BLaER1 treated with 17β-estradiol and CSF1 and Interleukin-3, amounts not matched to agents 10 nM and 100 nM (cell line): Measurements from ENCODE around the gene NEK10.

ENCODE experiments used
- H3K27ac ChIP-seq, 11 experiments: shearing (Covaris generic); formaldehyde crosslinking; 2 replicates each; pipeline ENCODE4 v1.8.1; 2022
- H3K27me3 ChIP-seq, 11 experiments: shearing (Covaris generic); formaldehyde crosslinking; 2 replicates each; pipeline ENCODE4 v1.8.1; 2022
- H3K36me3 ChIP-seq, 11 experiments: shearing (Covaris generic); formaldehyde crosslinking; 2 replicates each; pipeline ENCODE4 v1.8.1; 2022
- H3K4me1 ChIP-seq, 10 experiments: shearing (Covaris generic); formaldehyde crosslinking; 2 replicates each; pipeline ENCODE4 v1.8.1; 2022
- H3K4me2 ChIP-seq, 11 experiments: shearing (Covaris generic); formaldehyde crosslinking; 2 replicates each; pipeline ENCODE4 v1.8.1; 2022
- H3K4me3 ChIP-seq, 10 experiments: shearing (Covaris generic); formaldehyde crosslinking; 2 replicates each; pipeline ENCODE4 v1.8.1; 2022
- H3K9ac ChIP-seq, 11 experiments: shearing (Covaris generic); formaldehyde crosslinking; 2 replicates each; pipeline ENCODE4 v1.8.1; 2022
- H3K9me3 ChIP-seq, 11 experiments: shearing (Covaris generic); formaldehyde crosslinking; replicated peaks in 1 of 11; 2 replicates each; pipeline ENCODE4 v1.8.1; 2022
- H4K20me1 ChIP-seq, 11 experiments: shearing (Covaris generic); formaldehyde crosslinking; 2 replicates each; pipeline ENCODE4 v1.8.1; 2022
- Cebpa-rat ChIP-seq, 11 experiments: shearing (Covaris generic); IDR thresholded peaks; 2 replicates each; pipeline ENCODE4 v1.8.1; 2022

The NEK10 gene

GRCh38 chr3:27325419-27325818 is 43.8 kb downstream of the NEK10 start:
- H3K27ac ChIP-seq = no peak overlapping the region
- H3K27me3 ChIP-seq = no peaks in the 10 kb centered on the region
- H3K4me1 ChIP-seq = peaks cover 0 to 5% (median 0%) of the 10 kb centered on the region in 10 experiments; a peak in 1 of 20 replicates
- H3K4me2 ChIP-seq = no peak overlapping the region
- H4K20me1 ChIP-seq = no peaks in the 10 kb centered on the region
- H3K9me3 ChIP-seq = peaks cover 14 to 19% (median 18%) of the 10 kb centered on the region in 11 experiments; a peak in 21 of 22 replicates
- H3K9ac ChIP-seq = no peak overlapping the region
- no peak overlapping the region for H3K4me3 ChIP-seq
- peaks cover 0 to 65% (median 0%) of the 10 kb centered on the region in 11 experiments; a peak in 8 of 22 replicates for H3K36me3 ChIP-seq
- no peak for TF ChIP-seq Cebpa-rat (IDR thresholded peaks at IDR 0.05)

- Histone ChIP-seq H3K36me3 (peaks cover 0 to 65% (median 0%) of the 10 kb centered on the region in 11 experiments; a peak in 8 of 22 replicates), H3K9ac (no peak overlapping the region), H3K9me3 (peaks cover 13 to 18% (median 16%) of the 10 kb centered on the region in 11 experiments; a peak in 21 of 22 replicates), H3K27ac (no peak overlapping the region), H3K4me3 (no peak overlapping the region), H3K27me3 (no peaks in the 10 kb centered on the region), H3K4me1 (peaks cover 0 to 5% (median 0%) of the 10 kb centered on the region in 10 experiments; a peak in 1 of 20 replicates), H3K4me2 (no peak overlapping the region), H4K20me1 (no peaks in the 10 kb centered on the region; a peak in 1 of 22 replicates)
- TF ChIP-seq Cebpa-rat (IDR thresholded peaks at IDR 0.05) = no peak
Measured at GRCh38 chr3:27324686-27325085, 44.5 kb downstream of the NEK10 start.

- Histone ChIP-seq H4K20me1 (no peaks in the 10 kb centered on the region; a peak in 1 of 22 replicates), H3K9ac (no peak overlapping the region), H3K27ac (no peak overlapping the region), H3K36me3 (peaks cover 0 to 67% (median 0%) of the 10 kb centered on the region in 11 experiments; a peak in 4 of 22 replicates), H3K4me3 (no peak overlapping the region), H3K4me2 (no peak overlapping the region), H3K27me3 (no peaks in the 10 kb centered on the region), H3K4me1 (peaks cover 0 to 5% (median 0%) of the 10 kb centered on the region in 10 experiments; a peak in 1 of 20 replicates), H3K9me3 (peaks cover 0 to 2% (median under 1%) of the 10 kb centered on the region in 11 experiments; a peak in 5 of 22 replicates)
- TF ChIP-seq Cebpa-rat (IDR thresholded peaks at IDR 0.05) = no peak
Measured at GRCh38 chr3:27323087-27323570, 46.1 kb downstream of the NEK10 start.

- H3K4me3 ChIP-seq = no peak overlapping the region
- H3K9ac ChIP-seq = no peak overlapping the region
- H3K36me3 ChIP-seq = peaks cover 0 to 65% (median 0%) of the 10 kb centered on the region in 11 experiments; a peak in 4 of 22 replicates
- H3K9me3 ChIP-seq = no peaks in the 10 kb centered on the region
- no peak overlapping the region for H3K4me2 ChIP-seq
- TF ChIP-seq Cebpa-rat (IDR thresholded peaks at IDR 0.05) = no peak
- H3K27me3 ChIP-seq = no peaks in the 10 kb centered on the region
- H4K20me1 ChIP-seq = no peaks in the 10 kb centered on the region; a peak in 1 of 22 replicates
- no peak overlapping the region for H3K27ac ChIP-seq
- peaks cover 0 to 5% (median 0%) of the 10 kb centered on the region in 10 experiments; a peak in 1 of 20 replicates for H3K4me1 ChIP-seq
Measured at GRCh38 chr3:27322634-27323033, 46.5 kb downstream of the NEK10 start.

- H4K20me1 ChIP-seq = no peaks in the 10 kb centered on the region; a peak in 1 of 22 replicates
- peaks cover 0 to 65% (median 0%) of the 10 kb centered on the region in 11 experiments; a peak in 4 of 22 replicates for H3K36me3 ChIP-seq
- H3K27ac ChIP-seq = no peak overlapping the region
- peaks cover 0 to 5% (median 0%) of the 10 kb centered on the region in 10 experiments; a peak in 1 of 20 replicates for H3K4me1 ChIP-seq
- no peak overlapping the region for H3K4me2 ChIP-seq
- no peak for TF ChIP-seq Cebpa-rat (IDR thresholded peaks at IDR 0.05)
- no peaks in the 10 kb centered on the region for H3K9me3 ChIP-seq
- H3K4me3 ChIP-seq = no peak overlapping the region
- H3K9ac ChIP-seq = no peak overlapping the region
- no peaks in the 10 kb centered on the region for H3K27me3 ChIP-seq
Measured at GRCh38 chr3:27319847-27320526, 49.2 kb downstream of the NEK10 start.

GRCh38 chr3:27319304-27319703 is 49.9 kb downstream of the NEK10 start:
- no peak for TF ChIP-seq Cebpa-rat (IDR thresholded peaks at IDR 0.05)
- Histone ChIP-seq H3K36me3 (peaks cover 0 to 65% (median 0%) of the 10 kb centered on the region in 11 experiments; a peak in 4 of 22 replicates), H3K4me2 (no peak overlapping the region), H4K20me1 (no peaks in the 10 kb centered on the region; a peak in 1 of 22 replicates), H3K27me3 (no peaks in the 10 kb centered on the region), H3K4me3 (no peak overlapping the region), H3K27ac (no peak overlapping the region), H3K4me1 (peaks cover 0 to 5% (median 0%) of the 10 kb centered on the region in 10 experiments; a peak in 1 of 20 replicates), H3K9me3 (no peaks in the 10 kb centered on the region), H3K9ac (no peak overlapping the region)

- Histone ChIP-seq H3K27ac (no peak overlapping the region), H3K4me1 (no peaks in the 10 kb centered on the region), H3K27me3 (no peaks in the 10 kb centered on the region), H3K9me3 (no peaks in the 10 kb centered on the region), H3K36me3 (peaks cover 0 to 60% (median 0%) of the 10 kb centered on the region in 11 experiments; a peak in 4 of 22 replicates), H3K4me2 (no peak overlapping the region), H4K20me1 (no peaks in the 10 kb centered on the region; a peak in 1 of 22 replicates), H3K9ac (no peak overlapping the region), H3K4me3 (no peak overlapping the region)
- no peak for TF ChIP-seq Cebpa-rat (IDR thresholded peaks at IDR 0.05)
Measured at GRCh38 chr3:27317096-27317495, 52.1 kb downstream of the NEK10 start.

- H3K27me3 ChIP-seq = no peaks in the 10 kb centered on the region
- TF ChIP-seq Cebpa-rat (IDR thresholded peaks at IDR 0.05) = no peak
- H3K9me3 ChIP-seq = peaks cover 0 to 4% (median 0%) of the 10 kb centered on the region in 11 experiments; a peak in 4 of 22 replicates
- no peak overlapping the region for H3K27ac ChIP-seq
- no peak overlapping the region for H3K4me2 ChIP-seq
- no peaks in the 10 kb centered on the region for H3K4me1 ChIP-seq
- no peaks in the 10 kb centered on the region; a peak in 1 of 22 replicates for H4K20me1 ChIP-seq
- no peak overlapping the region for H3K9ac ChIP-seq
- no peak overlapping the region for H3K4me3 ChIP-seq
- peaks cover 0 to 59% (median 0%) of the 10 kb centered on the region in 11 experiments; a peak in 6 of 22 replicates for H3K36me3 ChIP-seq
Measured at GRCh38 chr3:27315003-27315402, 54.2 kb downstream of the NEK10 start.

GRCh38 chr3:27312044-27312668 is 57.0 kb downstream of the NEK10 start:
- Histone ChIP-seq H3K4me2 (no peak overlapping the region), H3K36me3 (peaks cover 0 to 49% (median 0%) of the 10 kb centered on the region in 11 experiments; a peak in 6 of 22 replicates), H3K27me3 (no peaks in the 10 kb centered on the region), H3K27ac (no peak overlapping the region), H4K20me1 (no peaks in the 10 kb centered on the region), H3K9ac (no peak overlapping the region; a peak in 1 of 22 replicates), H3K4me1 (no peaks in the 10 kb centered on the region), H3K9me3 (peaks cover 0 to 12% (median 7%) of the 10 kb centered on the region in 11 experiments; a peak in 11 of 22 replicates), H3K4me3 (no peak overlapping the region)
- no peak for TF ChIP-seq Cebpa-rat (IDR thresholded peaks at IDR 0.05)
